IPS DF 4.7 (cell line): Measurements from ENCODE around the gene CENPP.
"Not testable (repeated sequence)": the region's sequence is repeated elsewhere in the genome, so short reads cannot be mapped to it uniquely, and the experiment has no call there.

ENCODE experiments used
- DNase-seq: peaks from one replicate; pipeline ENCODE4 v3.0.0-alpha.2; 2013; ENCODE audit warnings: low spot score; ENCODE audit errors: extremely low read depth

CENPP gene

GRCh38 chr9:92530893-92531292 lies 205.1 kb downstream of the CENPP start:
- no peak for DNase-seq

- DNase-seq, result no peak
These were observed 208.5 kb downstream of the CENPP start for GRCh38 chr9:92534204-92534603.

GRCh38 chr9:92534674-92535073 lies 208.9 kb downstream of the CENPP start:
- no peak for DNase-seq

DNA sequence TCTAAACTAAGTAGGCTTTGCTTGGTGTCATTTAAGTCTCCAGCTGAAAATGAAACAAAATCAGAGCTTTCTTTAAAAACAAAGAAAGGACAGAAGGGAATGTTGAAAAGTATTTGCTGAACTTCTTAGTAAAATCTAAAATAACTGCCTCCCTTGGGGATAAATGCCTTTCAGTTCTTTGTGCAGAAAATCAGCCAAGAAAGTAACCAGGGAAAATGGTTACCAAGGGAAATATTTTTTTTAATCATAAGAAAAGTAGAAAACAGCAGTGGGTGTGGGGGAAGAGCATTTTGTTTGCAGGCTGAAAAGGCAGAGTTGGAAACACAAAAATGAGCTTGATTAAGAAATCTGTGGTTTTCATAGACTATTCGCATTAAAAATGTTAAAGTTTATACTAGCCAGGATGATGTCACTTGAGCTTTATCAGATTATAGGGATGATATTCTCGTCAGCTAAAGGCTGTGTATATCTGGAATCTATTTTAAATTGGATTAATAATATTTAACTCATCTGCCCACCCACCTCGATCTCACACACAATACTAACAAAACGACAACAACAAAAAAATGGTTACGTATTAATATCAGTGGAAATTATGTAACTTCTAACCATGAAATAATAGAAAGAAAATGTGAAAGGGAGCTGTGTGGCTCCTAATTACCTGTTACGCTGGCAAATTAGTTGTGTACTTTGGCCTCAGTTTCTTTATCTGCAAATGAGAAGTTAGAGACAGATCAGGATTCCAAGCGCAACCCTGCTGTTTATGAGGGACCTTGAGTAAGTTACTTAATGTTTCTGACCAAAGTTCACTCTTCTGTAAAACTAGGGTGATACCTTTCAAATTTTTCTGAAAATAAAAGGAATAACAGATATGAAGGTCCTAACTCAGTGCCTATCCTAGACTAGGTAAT lies 210.4 kb downstream of the CENPP start, which contains the start of gene ECM2:
Gene ECM2 (minus strand): TSS at position 51 of the 911 bp plus-strand sequence. CDS start 13,124 bp downstream, outside the sequence.
- no peak for DNase-seq

DNA sequence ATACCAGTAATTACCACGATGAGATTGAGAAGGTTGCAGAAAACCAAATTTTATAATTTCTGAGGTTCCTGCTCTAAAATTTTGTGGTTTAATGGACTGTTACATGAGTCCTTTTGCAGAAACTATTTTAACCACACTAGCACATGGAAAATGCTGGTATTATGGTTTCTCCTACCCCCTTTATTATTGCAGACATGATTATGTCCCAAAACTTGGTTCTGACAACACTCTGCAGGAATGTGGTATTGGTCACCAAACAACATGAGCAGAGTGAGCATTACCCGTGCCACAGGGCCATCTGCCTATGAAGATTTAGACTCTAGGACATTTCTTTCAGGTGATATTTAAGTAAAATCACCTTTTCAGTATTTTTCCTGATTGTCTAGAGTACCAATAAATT lies 212.8 kb downstream of the CENPP start:
- DNase-seq, result no peak

DNA sequence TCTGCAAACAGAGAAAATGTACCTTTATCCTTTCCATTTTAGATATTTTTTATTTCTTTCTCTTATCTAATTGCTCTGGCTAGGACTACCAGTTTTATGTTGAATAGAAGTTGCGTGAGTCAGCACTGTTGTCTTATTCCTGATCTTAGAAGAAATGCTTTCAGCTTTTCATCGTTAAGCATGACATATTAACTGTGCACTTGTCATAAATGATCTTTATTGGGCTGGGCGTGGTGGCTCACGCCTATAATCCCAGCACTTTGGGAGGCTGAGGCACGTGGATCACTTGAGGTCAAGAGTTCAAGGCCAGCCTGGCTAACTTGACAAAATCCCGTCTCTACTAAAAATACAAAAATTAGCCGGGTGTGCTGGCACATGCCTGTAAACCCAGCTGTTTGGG lies 218.2 kb downstream of the CENPP start:
- DNase-seq, result no peak

GRCh38 chr9:92545002-92545510 lies 219.3 kb downstream of the CENPP start:
- no peak for DNase-seq

GRCh38 chr9:92547356-92547755 lies 221.6 kb downstream of the CENPP start:
- DNase-seq, result no peak

- no peak for DNase-seq
These were observed 225.0 kb downstream of the CENPP start for GRCh38 chr9:92550765-92551164.

DNA sequence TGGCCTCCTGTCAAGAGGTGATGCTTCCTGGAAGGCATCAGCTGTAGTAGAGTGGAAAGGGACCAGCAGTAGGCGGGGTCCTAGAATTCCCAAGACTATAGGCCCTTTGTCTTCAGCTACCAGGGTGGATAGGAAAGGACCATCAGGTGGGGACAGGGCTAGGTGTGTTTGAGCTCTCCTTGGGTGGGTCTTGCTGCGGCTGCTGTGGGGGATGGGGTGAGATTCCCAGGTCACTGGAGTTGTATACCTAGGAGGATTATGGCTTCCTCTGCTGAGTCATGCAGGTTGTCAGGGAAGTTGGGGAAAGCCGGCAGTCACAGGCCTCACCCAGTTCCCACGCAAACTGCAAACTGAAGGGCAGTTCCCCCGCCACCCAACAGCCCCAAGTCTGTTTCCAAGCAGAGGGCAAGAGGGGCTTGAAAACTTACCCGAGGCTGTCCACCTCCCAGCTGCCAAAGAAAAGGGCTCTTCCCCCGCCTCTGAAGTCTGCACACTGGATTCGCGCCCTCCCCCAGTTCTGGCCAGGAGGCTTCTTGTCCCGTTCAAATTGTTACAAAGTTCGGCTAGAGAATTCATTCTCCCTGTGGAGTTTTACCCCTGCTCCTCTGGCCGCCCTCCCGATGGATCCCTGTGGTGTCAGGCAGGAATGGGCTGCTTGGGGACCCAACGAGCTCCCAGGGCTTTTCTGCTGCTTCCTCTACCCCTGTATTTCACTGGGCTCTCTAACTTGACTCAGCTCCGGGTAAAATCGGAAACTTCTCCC lies 233.0 kb downstream of the CENPP start:
- DNase-seq, result no peak

GRCh38 chr9:92561374-92562330 lies 235.9 kb downstream of the CENPP start:
- DNase-seq, result no peak

DNA sequence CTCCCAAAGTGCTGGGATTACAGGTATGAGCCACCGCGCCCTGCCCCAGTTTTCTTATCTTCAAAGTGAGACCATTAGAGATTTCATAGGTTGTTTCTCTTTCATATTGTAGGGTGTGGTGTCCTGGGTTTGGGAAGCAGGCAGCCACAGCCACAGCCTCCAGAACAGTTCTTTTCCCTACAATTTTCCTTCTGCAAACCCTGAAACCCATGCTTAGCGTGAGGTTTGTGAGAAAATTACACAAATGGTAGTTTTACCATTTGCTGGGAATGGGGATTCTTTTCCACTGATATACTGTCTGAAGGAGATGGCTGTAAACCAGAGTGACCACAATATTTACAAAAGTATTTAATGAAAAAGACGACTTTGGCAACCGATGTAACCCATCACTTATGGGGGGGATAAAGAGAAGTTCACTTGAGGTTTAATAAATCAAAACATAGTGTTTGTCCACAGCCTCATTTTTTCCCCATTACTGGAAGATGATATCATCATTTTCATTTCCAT lies 236.8 kb downstream of the CENPP start:
- no peak for DNase-seq

- DNase-seq, result no peak
These were observed 237.7 kb downstream of the CENPP start for GRCh38 chr9:92563116-92564100.

GRCh38 chr9:92564504-92564903 lies 238.8 kb downstream of the CENPP start:
- no peak for DNase-seq

- no peak for DNase-seq
These were observed 239.2 kb downstream of the CENPP start for GRCh38 chr9:92564982-92565381.

DNA sequence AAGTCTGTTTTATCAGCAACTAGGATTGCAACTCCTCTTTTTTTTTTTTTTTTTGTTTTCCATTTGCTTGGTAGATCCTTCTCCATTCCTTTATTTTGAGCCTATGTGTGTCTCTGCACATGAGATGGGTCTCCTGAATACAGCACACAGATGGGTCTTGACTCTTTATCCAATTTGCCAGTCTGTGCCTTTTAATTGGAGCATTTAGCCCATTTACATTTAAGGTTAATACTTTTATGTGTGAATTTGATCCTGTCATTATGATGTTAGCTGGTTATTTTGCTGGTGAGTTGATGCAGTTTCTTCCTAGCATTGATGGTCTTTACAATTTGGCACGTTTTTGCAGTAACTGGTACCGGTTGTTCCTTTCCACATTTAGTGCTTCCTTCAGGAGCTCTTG lies 246.1 kb downstream of the CENPP start:
- not testable (repeated sequence) for DNase-seq

GRCh38 chr9:92573612-92574011 lies 247.9 kb downstream of the CENPP start:
- not testable (repeated sequence) for DNase-seq

GRCh38 chr9:92576175-92576574 lies 250.4 kb downstream of the CENPP start:
- no peak for DNase-seq

DNA sequence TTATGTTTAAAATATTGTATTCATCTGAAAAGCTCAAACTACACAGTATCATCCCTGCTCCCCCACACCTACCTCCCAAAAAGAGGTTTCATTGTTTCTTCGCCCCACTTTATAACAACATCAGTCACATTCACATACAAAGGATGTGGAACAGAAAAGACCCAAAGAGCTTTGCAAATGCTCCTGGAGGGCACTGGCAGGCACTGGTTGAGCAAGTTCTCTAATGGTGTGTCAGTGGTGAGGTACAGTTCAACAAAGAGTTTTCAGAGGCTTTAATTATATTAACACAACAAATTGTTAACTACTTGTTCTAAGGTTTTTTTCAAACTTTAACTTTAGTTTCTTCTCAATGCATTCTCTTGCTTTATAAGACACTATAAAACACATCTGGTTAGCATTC lies 264.2 kb downstream of the CENPP start:
- no peak for DNase-seq

- no peak for DNase-seq
These were observed 264.6 kb downstream of the CENPP start for GRCh38 chr9:92590377-92590776.
